ENCODE measurements around the gene WDR37.

DNA sequence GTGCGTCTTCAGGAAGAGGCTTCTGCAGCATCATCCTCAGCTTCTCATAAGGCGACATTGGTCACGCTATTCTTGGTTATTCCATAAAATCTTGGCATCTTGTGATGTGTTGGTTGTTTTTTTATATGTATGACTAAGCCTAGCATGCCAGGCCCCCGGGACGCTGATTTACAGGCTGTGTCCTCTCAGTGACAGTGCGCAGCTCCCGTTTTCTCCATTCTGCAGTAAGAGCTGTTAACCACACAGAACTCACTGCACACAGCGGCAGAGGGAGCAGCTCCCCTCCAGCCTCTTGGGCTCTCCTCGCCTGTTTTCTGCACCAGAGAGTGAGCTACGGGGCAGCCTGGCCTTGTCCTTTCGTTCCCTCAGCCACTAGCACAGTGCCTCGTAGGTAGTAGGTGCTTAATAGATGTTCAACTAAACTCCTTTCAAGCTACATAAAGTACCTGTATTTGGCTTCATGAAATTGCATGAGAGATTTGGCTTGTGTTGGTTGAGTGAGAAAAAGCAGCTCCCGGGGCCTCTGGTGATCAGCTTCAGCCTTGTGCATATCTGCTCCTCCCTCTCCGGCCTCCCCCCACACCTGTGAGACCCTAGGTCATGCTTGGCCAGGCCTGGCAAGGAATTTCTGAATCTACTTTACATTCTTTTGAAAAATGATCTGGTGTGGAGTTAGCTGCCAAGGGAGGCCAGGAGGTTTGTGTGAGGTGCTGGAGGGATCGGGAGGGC is 116.2 kb downstream of the WDR37 start:
- TF ChIP-seq, protein P1, sequence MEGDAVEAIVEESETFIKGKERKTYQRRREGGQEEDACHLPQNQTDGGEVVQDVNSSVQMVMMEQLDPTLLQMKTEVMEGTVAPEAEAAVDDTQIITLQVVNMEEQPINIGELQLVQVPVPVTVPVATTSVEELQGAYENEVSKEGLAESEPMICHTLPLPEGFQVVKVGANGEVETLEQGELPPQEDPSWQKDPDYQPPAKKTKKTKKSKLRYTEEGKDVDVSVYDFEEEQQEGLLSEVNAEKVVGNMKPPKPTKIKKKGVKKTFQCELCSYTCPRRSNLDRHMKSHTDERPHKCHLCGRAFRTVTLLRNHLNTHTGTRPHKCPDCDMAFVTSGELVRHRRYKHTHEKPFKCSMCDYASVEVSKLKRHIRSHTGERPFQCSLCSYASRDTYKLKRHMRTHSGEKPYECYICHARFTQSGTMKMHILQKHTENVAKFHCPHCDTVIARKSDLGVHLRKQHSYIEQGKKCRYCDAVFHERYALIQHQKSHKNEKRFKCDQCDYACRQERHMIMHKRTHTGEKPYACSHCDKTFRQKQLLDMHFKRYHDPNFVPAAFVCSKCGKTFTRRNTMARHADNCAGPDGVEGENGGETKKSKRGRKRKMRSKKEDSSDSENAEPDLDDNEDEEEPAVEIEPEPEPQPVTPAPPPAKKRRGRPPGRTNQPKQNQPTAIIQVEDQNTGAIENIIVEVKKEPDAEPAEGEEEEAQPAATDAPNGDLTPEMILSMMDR (optimal IDR thresholded peaks at IDR 0.05 in 1 of 3, IDR thresholded peaks at IDR 0.05 in 1 of 3, conservative IDR thresholded peaks at IDR 0.05 in 1 of 3; ENCODE audit: extremely low read depth in 1 of 3, insufficient read depth in 2 of 3, low read length in 3 of 3) = no peak
- no peak for TF ChIP-seq EZH2 (IDR thresholded peaks at IDR 0.05; ENCODE audit: low read length)
